Measurements from ENCODE around the gene FUT2. TPM values are rescaled to one million over a fixed set of nuclear protein-coding genes. Genes with fewer than 3 reads are reported as not detected.

FUT2 gene
- total and polyA plus RNA-seq, 2 of the 13 experiments (the other 11 are each of a cell fraction or from before 2014, with no cell fraction given), result 0.07 TPM; not detected in 1

- intact Hi-C loops (cut with micrococcal nuclease; ENCODE audit: unreplicated experiment) (loop anchor here (5.0 kb wide), 1 partner anchor 36 kb away; no protein-coding TSS in a partner anchor), in situ Hi-C loops (cut with HindIII; ENCODE audit: extremely low pct_ligation_motif_present, low pct_unique_long_range_greater_than_20kb) (loop anchor here (10.0 kb wide), 2 partner anchors 108 to 158 kb away; partner anchors contain the start of gene HSD17B14)
- Histone ChIP-seq H4K20me1 (ENCODE audit: insufficient read depth, low read length) (no peaks in the 10 kb centered on the region), H3K27ac (ENCODE audit: extremely low read length, insufficient read depth, low read length) (no peak overlapping the region), H2AFZ (ENCODE audit: low read length) (no peak overlapping the region), H3K4me2 (ENCODE audit: low read depth, low read length) (no peak overlapping the region), H3K36me3 (replicated peaks in 1 of 2; ENCODE audit: control insufficient read depth in 1 of 2, insufficient read depth in 2 of 2, low read length in 2 of 2) (no peaks in the 10 kb centered on the region), H3K9ac (ENCODE audit: insufficient read depth, low read depth, low read length) (no peak overlapping the region), H3K4me3 (replicated peaks in 1 of 3; ENCODE audit: insufficient read depth in 1 of 3, low read depth in 2 of 3, low read length in 3 of 3) (no peak overlapping the region), H3K27me3 (ENCODE audit: control insufficient read depth in 1 of 2, insufficient read depth in 2 of 2, low read length in 2 of 2) (peaks cover 6 to 22% of the 10 kb centered on the region in 2 experiments; a peak in 4 of 5 replicates), H3K9me3 (ENCODE audit: low read length) (no peaks in the 10 kb centered on the region), H3K4me1 (ENCODE audit: insufficient read depth, low read length) (peaks cover 24% of the 10 kb centered on the region), H3K79me2 (ENCODE audit: insufficient read depth, low read length) (no peaks in the 10 kb centered on the region)
- WGBS (ENCODE audit: low lambda C conversion rate), result 53% methylated on average over 16 of the region's 17 CpGs
- DNase-seq (ENCODE audit: low spot score) (no peak), ATAC-seq (no peak), FAIRE-seq (no peak)
- TF ChIP-seq ARNT (IDR thresholded peaks at IDR 0.05), result no peak
- no peak for TF ChIP-seq KMT2B (CRISPR knock-in tag; IDR thresholded peaks at IDR 0.05)
- no peak for TF ChIP-seq ZNF883 (CRISPR knock-in tag; IDR thresholded peaks at IDR 0.05; ENCODE audit: not compliant biosample characterization)
- TF ChIP-seq NONO (IDR thresholded peaks at IDR 0.05), result no peak
- no peak for TF ChIP-seq NONO (CRISPR knock-in tag; conservative IDR thresholded peaks at IDR 0.05)
- CTCF ChIA-PET (ENCODE audit: low intra/inter-chr PET ratio, low total read pairs), result interaction anchor here (2.0 kb wide), 1 partner anchor 62 kb away, joined by 18 read pairs; no protein-coding TSS in a partner anchor
- POLR2A ChIA-PET, result interaction anchor here (0.6 kb wide), 1 partner anchor 1063 kb away, joined by 4 read pairs; no protein-coding TSS in a partner anchor
- no TSS peak for BruUV-seq (replicated peaks)
These were observed 19.3 kb upstream of the FUT2 start for GRCh38 chr19:48676487-48676886.

- ChIA-PET POLR2A (no interaction called here), CTCF (ENCODE audit: low intra/inter-chr PET ratio, low total read pairs) (no interaction called here)
- Histone ChIP-seq H3K9ac (ENCODE audit: insufficient read depth, low read depth, low read length) (no peak overlapping the region), H2AFZ (ENCODE audit: low read length) (no peak overlapping the region), H3K4me2 (ENCODE audit: low read depth, low read length) (no peak overlapping the region), H3K27me3 (ENCODE audit: control insufficient read depth in 1 of 2, insufficient read depth in 2 of 2, low read length in 2 of 2) (peaks cover 6 to 22% of the 10 kb centered on the region in 2 experiments; a peak in 4 of 5 replicates), H4K20me1 (ENCODE audit: insufficient read depth, low read length) (no peaks in the 10 kb centered on the region), H3K4me3 (replicated peaks in 1 of 3; ENCODE audit: insufficient read depth in 1 of 3, low read depth in 2 of 3, low read length in 3 of 3) (no peak overlapping the region), H3K36me3 (replicated peaks in 1 of 2; ENCODE audit: control insufficient read depth in 1 of 2, insufficient read depth in 2 of 2, low read length in 2 of 2) (no peaks in the 10 kb centered on the region), H3K4me1 (ENCODE audit: insufficient read depth, low read length) (peaks cover 28% of the 10 kb centered on the region), H3K79me2 (ENCODE audit: insufficient read depth, low read length) (no peaks in the 10 kb centered on the region), H3K27ac (ENCODE audit: extremely low read length, insufficient read depth, low read length) (no peak overlapping the region), H3K9me3 (ENCODE audit: low read length) (no peaks in the 10 kb centered on the region)
- in situ Hi-C loops (cut with HindIII; ENCODE audit: extremely low pct_ligation_motif_present, low pct_unique_long_range_greater_than_20kb) (loop anchor here (10.0 kb wide), 2 partner anchors 108 to 158 kb away; partner anchors contain the start of gene HSD17B14), intact Hi-C loops (cut with micrococcal nuclease; ENCODE audit: unreplicated experiment) (loop anchor here (5.0 kb wide), 1 partner anchor 35 kb away; no protein-coding TSS in a partner anchor)
- ATAC-seq, result no peak
- TF ChIP-seq SKI (IDR thresholded peaks at IDR 0.05; ENCODE audit: partially characterized antibody), result no peak
- TF ChIP-seq CEBPB (IDR thresholded peaks at IDR 0.05; ENCODE audit: borderline replicate concordance, low read depth, low read length), result peak; percentile 32; the same call in 1 of the 2 replicates
- TF ChIP-seq ZBTB3 (CRISPR knock-in tag; IDR thresholded peaks at IDR 0.05; ENCODE audit: borderline replicate concordance, low read depth), result no peak
- 0 out of 2 replicates have a peak, but pooled peaks have one; percentile 26 for TF ChIP-seq MNT (IDR thresholded peaks at IDR 0.05)
- TF ChIP-seq BHLHE40 (IDR thresholded peaks at IDR 0.05; ENCODE audit: low read length), result 0 out of 2 replicates have a peak, but pooled peaks have one; percentile 12
- TF ChIP-seq MAX (IDR thresholded peaks at IDR 0.05), result 0 out of 2 replicates have a peak, but pooled peaks have one; percentile 27
- no peak for FAIRE-seq
- DNase-seq (ENCODE audit: low spot score), result no peak
- WGBS (ENCODE audit: low lambda C conversion rate), result 15% methylated on average over 13 of the region's 13 CpGs
- no TSS peak for BruUV-seq (replicated peaks)
These were observed 18.9 kb upstream of the FUT2 start for GRCh38 chr19:48676887-48677286.
